GM21423 (cell line): Measurements from ENCODE around the gene ZNF358.
A peak's percentile ranks its signal among the peaks of the same experiment; 100 is the strongest.
"Not testable (repeated sequence)": the region's sequence is repeated elsewhere in the genome, so short reads cannot be mapped to it uniquely, and the experiment has no call there.

ENCODE experiments used
- ATAC-seq: cut with Tn5 transposase; IDR thresholded peaks from one replicate; pipeline ENCODE4 v1.9.1; 2021; ENCODE audit warnings: mild to moderate bottlenecking, moderate library complexity; ENCODE audit not compliant: unreplicated experiment

The ZNF358 gene

GRCh38 chr19:7534531-7535046 lies 18.7 kb downstream of the ZNF358 start:
- ATAC-seq = no peak

DNA sequence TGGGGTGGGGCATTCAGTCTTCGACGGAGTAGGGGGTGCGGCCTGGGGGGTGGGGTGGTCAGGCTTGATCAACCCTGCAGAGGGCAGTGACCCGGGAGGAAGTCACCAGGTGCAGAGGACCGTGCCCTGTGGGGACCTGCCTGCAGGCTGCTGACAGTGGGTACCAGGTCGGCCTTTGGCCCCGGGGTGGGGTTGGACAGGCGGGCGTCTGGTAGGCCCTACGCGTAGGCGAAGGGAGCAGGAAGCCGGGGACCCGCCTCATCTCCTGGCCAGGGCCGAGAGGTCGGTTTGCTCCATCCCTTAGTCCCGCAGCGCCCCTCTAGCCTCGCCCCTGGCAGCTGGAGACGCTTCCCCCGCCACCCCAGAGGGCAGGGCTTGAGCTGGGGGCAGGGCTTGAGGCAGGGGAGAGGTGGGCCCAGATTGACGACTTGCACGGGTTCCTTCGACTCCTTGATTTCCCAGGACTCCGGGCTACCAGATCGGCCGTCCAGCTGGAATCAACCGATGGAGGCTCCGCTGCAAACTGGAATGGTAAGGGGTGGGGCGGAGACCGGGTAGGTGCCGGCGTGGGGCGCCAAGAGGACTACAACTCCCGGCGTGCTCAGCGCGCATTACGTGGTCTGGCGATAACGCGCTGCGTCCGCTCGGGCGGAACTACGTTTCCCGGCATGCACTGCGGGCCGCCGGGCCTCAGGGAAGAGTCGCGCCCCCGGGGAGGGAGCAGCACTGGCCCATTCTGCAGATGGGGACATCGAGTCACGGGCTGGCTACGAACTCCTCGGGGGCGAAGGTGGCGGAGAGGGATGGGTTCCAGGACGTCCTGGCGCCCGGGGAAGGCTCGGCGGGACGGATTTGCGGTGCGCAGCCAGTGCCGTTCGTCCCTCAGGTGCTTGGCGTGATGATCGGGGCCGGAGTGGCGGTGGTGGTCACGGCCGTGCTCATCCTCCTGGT lies 19.4 kb downstream of the ZNF358 start, which contains the start of gene PNPLA6:
PNPLA6 (plus strand) TSS at position 671 of the 951 bp plus-strand sequence; CDS start at position 743, 72 bp downstream.
- peak; percentile 58 for ATAC-seq

GRCh38 chr19:7535998-7536695 lies 20.2 kb downstream of the ZNF358 start:
- no peak for ATAC-seq

DNA sequence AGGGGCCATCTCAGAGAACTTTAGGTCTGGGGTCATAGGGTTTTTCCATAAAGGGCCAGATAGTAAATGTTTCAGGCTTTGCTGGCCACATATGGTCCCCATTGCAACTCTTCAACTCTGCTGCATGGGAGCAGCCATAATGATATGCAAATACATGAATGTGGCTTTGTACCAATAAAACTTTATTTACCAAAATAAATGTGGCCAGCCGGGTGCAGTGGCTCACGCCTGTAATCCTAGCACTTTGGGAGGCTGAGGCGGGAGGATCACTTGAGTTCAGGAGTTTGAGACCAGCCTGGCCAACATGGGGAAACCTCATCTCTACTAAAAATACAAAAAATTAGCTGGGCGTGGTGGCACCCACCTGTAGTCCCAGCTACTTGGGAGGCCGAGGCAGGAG lies 23.1 kb downstream of the ZNF358 start:
- not testable (repeated sequence) for ATAC-seq

DNA sequence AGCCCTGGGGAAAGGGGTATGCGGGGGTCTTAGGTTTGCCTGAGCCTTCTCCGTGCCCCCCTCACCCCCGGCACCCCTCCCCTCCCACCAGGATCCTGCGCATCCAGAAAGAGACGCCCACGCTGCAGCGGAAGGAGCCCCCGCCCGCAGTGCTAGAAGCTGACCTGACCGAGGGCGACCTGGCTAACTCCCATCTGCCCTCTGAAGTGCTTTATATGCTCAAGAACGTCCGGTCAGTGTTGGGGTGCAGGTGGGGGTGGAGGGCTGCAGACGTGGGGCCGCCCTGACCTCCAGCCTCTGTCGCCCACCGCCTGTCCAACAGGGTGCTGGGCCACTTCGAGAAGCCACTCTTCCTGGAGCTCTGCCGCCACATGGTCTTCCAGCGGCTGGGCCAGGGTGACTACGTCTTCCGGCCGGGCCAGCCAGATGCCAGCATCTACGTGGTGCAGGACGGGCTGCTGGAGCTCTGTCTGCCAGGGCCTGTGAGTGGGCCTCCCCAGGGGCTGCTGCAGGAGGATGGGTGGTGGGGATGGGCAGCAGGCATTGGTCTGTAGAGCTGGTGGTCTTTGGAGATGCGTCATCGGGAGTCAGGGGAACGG lies 24.0 kb downstream of the ZNF358 start:
- ATAC-seq = no peak

DNA sequence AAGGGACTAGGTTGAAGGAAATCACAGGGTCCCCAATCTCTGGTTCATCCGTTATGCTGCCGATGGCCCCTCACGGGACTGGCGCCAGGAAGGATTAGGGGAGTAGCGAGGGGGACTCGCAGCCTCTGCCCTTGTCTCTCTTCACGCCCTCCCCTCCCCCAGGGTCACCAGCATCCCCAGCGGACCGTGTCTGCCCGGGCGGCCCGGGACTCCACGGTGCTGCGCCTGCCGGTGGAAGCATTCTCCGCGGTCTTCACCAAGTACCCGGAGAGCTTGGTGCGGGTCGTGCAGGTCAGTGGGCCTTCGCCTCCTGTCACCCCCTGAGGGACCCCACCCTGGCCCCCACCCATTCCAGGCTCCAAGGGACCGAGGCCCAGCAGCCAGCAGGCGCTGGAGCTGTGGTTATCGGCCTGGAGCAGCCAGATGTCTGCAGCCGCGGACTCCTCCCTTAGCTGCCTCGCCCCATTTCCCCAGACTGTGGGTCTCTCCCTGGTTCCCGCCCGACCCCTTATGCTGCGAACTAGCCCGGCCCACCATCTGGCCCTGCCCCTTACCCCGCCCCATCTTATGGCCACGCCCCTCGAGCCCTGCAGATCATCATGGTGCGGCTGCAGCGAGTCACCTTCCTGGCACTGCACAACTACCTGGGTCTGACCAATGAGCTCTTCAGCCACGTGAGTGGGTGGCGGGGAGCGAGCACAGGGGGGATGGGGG lies 25.0 kb downstream of the ZNF358 start:
- no peak for ATAC-seq

DNA sequence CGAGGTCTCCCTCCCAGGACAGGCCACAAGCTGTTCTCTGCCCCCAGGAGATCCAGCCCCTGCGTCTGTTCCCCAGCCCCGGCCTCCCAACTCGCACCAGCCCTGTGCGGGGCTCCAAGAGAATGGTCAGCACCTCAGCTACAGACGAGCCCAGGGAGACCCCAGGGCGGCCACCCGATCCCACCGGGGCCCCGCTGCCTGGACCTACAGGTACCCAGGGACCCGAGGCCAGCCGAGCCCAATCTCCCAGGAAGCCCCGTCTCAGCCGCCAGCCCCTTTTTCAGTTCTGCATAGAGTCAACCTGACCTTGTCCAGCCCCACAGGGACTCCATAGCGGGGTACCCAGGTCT lies 25.5 kb downstream of the ZNF358 start:
- ATAC-seq = no peak

- no peak for ATAC-seq
These were observed 26.0 kb downstream of the ZNF358 start for GRCh38 chr19:7541828-7542443.

- ATAC-seq = no peak
These were observed 26.8 kb downstream of the ZNF358 start for GRCh38 chr19:7542556-7543348.

DNA sequence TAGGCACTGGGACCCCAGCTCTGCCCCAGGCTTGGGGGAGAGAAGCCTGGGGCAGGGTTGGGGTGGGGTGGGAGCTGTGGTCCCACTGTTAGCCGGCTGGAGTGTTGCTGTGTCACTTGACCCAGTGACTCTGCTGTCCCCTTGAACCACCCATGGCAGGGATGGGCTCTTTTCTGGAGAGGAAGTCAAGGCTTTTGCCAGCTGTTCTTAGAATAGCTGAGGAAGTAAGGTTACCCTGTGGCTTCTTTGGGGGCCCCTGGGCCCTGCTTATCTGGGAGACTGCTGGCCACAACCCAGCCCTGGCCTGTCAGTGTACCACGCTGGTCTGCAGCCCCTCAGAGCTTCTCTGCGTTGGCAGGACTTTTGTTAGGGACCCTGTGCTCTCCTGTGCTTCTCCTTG lies 28.7 kb downstream of the ZNF358 start:
- ATAC-seq = no peak

DNA sequence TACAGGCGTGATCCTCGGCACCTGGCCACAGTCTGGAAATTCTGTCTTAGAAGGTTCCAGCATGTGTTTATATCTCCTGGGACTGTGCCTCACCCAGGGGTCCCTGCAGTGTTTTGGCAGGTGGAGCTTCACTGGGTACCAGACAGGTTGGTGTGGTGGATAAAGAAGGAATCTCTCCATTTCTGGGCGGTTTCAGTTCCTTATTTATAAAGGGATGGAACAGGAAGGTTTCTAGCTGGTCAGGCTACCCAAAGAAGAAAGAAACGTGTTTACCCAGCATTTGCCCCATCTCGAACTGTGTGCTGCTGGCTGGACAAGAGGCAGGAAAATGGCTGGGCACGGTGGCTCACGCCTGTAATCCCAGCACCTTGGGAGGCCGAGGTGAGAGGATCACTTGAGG lies 29.4 kb downstream of the ZNF358 start:
- no peak for ATAC-seq

DNA sequence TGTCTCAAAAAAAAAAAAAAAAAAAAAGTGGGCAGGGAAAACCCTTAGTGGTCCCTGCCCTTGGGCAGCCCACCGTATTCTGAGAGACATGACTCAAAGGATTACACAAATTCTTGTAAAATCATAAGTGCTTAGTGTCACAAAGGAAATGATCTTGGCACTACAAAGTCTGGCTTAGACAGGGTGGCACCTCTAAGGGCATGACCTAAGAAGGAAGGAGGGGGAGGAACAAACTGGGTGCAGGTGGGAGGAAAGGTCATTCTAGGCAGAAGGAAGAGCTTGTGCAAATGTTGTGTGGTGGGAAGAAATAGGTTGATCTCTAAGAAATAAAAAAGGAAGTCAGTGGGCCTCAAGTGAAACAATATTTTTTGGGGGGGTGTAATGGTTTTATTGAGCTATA lies 30.0 kb downstream of the ZNF358 start:
- ATAC-seq = no peak

- ATAC-seq = no peak
These were observed 31.3 kb downstream of the ZNF358 start for GRCh38 chr19:7547159-7547558.

GRCh38 chr19:7549429-7550148 lies 33.7 kb downstream of the ZNF358 start:
- no peak for ATAC-seq

GRCh38 chr19:7550169-7550770 lies 34.4 kb downstream of the ZNF358 start:
- no peak for ATAC-seq

DNA sequence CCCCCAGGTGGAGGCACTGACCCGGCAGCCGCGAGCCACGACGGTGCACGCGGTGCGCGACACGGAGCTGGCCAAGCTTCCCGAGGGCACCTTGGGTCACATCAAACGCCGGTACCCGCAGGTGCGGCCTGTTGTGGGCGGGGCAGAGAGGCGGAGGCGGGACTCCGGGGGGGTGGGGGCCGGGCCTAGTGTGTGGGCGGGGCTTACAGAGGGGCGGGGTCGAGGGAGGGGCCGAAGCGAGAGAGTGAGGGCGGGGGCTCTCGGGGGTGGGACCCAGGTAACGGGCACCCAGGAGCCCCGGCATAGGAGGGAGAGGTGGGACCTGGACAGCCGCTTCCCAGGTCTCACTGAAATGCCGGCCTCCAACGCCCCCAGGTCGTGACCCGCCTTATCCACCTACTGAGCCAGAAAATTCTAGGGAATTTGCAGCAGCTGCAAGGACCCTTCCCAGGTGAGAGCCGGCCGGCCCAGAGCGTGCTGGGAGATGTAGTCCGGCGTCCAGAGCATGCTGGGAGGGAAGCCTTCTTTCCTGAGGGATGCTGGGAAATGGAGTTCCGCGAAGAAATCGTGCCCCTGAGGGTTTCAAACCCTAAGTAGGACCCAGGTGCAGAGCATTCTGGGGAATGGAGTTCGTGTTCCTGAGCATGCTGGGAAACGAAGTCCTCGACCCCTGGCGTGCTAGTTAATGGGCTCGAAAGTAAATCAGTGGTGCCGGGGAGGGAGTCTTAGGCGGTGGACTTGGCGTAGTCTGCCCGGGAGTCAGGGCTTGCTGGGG lies 35.3 kb downstream of the ZNF358 start:
- no peak for ATAC-seq

GRCh38 chr19:7552781-7553180 lies 36.9 kb downstream of the ZNF358 start:
- no peak for ATAC-seq

DNA sequence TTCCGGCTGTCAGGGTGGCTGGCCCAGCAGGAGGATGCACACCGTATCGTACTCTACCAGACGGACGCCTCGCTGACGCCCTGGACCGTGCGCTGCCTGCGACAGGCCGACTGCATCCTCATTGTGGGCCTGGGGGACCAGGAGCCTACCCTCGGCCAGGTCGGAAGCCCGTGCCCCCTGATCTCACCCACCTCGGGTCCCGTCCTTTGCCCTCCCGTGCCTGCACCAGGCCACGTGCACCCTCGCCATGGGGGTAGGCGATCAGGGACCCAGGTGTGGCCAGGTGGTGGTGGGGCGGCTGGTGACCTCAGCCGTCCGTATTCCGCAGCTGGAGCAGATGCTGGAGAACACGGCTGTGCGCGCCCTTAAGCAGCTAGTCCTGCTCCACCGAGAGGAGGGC lies 38.7 kb downstream of the ZNF358 start:
- ATAC-seq = no peak
